Measurements from ENCODE around the gene SOWAHD.

GRCh38 chrX:119755981-119756533, 2.3 kb upstream of the SOWAHD start:
- TF ChIP-seq POLR2A (IDR thresholded peaks at IDR 0.05; ENCODE audit: low read length) (no peak), GATA1 (IDR thresholded peaks at IDR 0.05; ENCODE audit: low read depth, low read length) (no peak)

Data from erythroblast (primary cell).